ENCODE data around the gene COX20. TPM values are rescaled to one million over a fixed set of nuclear protein-coding genes. Genes with fewer than 3 reads are reported as not detected.
A peak's percentile ranks its signal among the peaks of the same experiment; 100 is the strongest.
"Not testable (repeated sequence)": the region's sequence is repeated elsewhere in the genome, so short reads cannot be mapped to it uniquely, and the experiment has no call there.

COX20 gene
- total RNA-seq, 1 experiment from 2014 or later, result 40.7 TPM

- Histone ChIP-seq H3K27me3 (ENCODE audit: insufficient read depth, low read depth) (no peaks in the 10 kb centered on the region), H3K27ac (no peak overlapping the region), H3K79me2 (ENCODE audit: low read depth) (no peaks in the 10 kb centered on the region), H3K9me2 (ENCODE audit: insufficient read depth) (no peaks in the 10 kb centered on the region), H4K20me1 (ENCODE audit: insufficient read depth) (no peaks in the 10 kb centered on the region), H3K4me1 (replicated peaks; ENCODE audit: insufficient read depth) (no peaks in the 10 kb centered on the region), H3F3A (ENCODE audit: insufficient read depth, low read depth) (no peaks in the 10 kb centered on the region), H3K9me3 (ENCODE audit: insufficient read depth, low read depth) (no peaks in the 10 kb centered on the region), H3K4me3 (no peak overlapping the region), H2AFZ (no peak overlapping the region), H3K36me3 (ENCODE audit: low read depth) (no peaks in the 10 kb centered on the region), H3K4me2 (no peak overlapping the region)
- ChIA-PET POLR2A (ENCODE audit: unreplicated experiment) (no interaction called here), CTCF (interaction anchor here (0.6 kb wide), 1 partner anchor 190 kb away, joined by 3 read pairs; no protein-coding TSS in a partner anchor)
- TF ChIP-seq EZH2 (IDR thresholded peaks at IDR 0.05; ENCODE audit: low read depth), result no peak
- no peak for TF ChIP-seq CTCF (conservative IDR thresholded peaks at IDR 0.05)
- BruUV-seq (replicated peaks), result no TSS peak
- no peak for DNase-seq
- intact Hi-C loops (cut with micrococcal nuclease; ENCODE audit: unreplicated experiment), result loop anchor here (10.0 kb wide), 1 partner anchor 89 kb away; no protein-coding TSS in a partner anchor
Observed at GRCh38 chr1:244794071-244794470, 41.4 kb upstream of the COX20 start.

GRCh38 chr1:244794516-244794915 lies 40.9 kb upstream of the COX20 start:
- H3K9me2 ChIP-seq (ENCODE audit: insufficient read depth), result not testable (repeated sequence)
- CTCF ChIA-PET, result interaction anchor here (0.7 kb wide), 1 partner anchor 189 kb away, joined by 3 read pairs; no protein-coding TSS in a partner anchor
- intact Hi-C loops (cut with micrococcal nuclease; ENCODE audit: unreplicated experiment), result loop anchor here (10.0 kb wide), 1 partner anchor 90 kb away; no protein-coding TSS in a partner anchor

GRCh38 chr1:244796719-244797406 lies 38.6 kb upstream of the COX20 start:
- Histone ChIP-seq H3K4me1 (replicated peaks; ENCODE audit: insufficient read depth) (no peaks in the 10 kb centered on the region), H3K4me2 (no peak overlapping the region), H3K9me3 (ENCODE audit: insufficient read depth, low read depth) (no peaks in the 10 kb centered on the region), H4K20me1 (ENCODE audit: insufficient read depth) (no peaks in the 10 kb centered on the region), H3K9me2 (ENCODE audit: insufficient read depth) (no peaks in the 10 kb centered on the region), H3F3A (ENCODE audit: insufficient read depth, low read depth) (no peaks in the 10 kb centered on the region), H3K4me3 (no peak overlapping the region), H3K27ac (no peak overlapping the region), H3K36me3 (ENCODE audit: low read depth) (no peaks in the 10 kb centered on the region), H3K27me3 (ENCODE audit: insufficient read depth, low read depth) (no peaks in the 10 kb centered on the region), H2AFZ (no peak overlapping the region), H3K79me2 (ENCODE audit: low read depth) (no peaks in the 10 kb centered on the region)
- intact Hi-C loops (cut with micrococcal nuclease; ENCODE audit: unreplicated experiment), result loop anchor here (1.0 to 10.0 kb wide), 2 partner anchors 92 to 194 kb away; no protein-coding TSS in a partner anchor
- peak; percentile 53 to 56 for DNase-seq
- ChIA-PET CTCF (interaction anchor here (0.7 to 1.1 kb wide), 3 partner anchors 193 to 272 kb away, joined by 4 to 6 read pairs (median 4); no protein-coding TSS in a partner anchor), POLR2A (ENCODE audit: unreplicated experiment) (no interaction called here)
- BruUV-seq (replicated peaks), result no TSS peak
- no peak for TF ChIP-seq EZH2 (IDR thresholded peaks at IDR 0.05; ENCODE audit: low read depth)
- TF ChIP-seq CTCF (conservative IDR thresholded peaks at IDR 0.05), result peak; percentile 94

More at GRCh38 chr1:244794516-244794915, 40.9 kb upstream of the COX20 start:
- H3K4me3 ChIP-seq; H3F3A ChIP-seq (ENCODE audit: insufficient read depth, low read depth); POLR2A ChIA-PET (ENCODE audit: unreplicated experiment); H3K27me3 ChIP-seq (ENCODE audit: insufficient read depth, low read depth); H3K79me2 ChIP-seq (ENCODE audit: low read depth); H3K36me3 ChIP-seq (ENCODE audit: low read depth); H4K20me1 ChIP-seq (ENCODE audit: insufficient read depth); DNase-seq; H3K27ac ChIP-seq; H3K4me1 ChIP-seq (replicated peaks; ENCODE audit: insufficient read depth); BruUV-seq (replicated peaks); H2AFZ ChIP-seq; H3K4me2 ChIP-seq; H3K9me3 ChIP-seq (ENCODE audit: insufficient read depth, low read depth): not testable (repeated sequence)

All from PC-9 (cell line).